Thoracic aorta (tissue), 2 donors: ENCODE data around the gene PTPRO. TPM values are rescaled to one million over a fixed set of nuclear protein-coding genes. Genes with fewer than 3 reads are reported as not detected.

Experiments used
- ATAC-seq: fragments of 150-250 bp; one replicate; pipeline ENCODE4 v1.8.0; 2017; ENCODE audit warnings: low read depth; ENCODE audit not compliant: insufficient number of reproducible peaks, low FRiP score
- DNase-seq: peaks from one replicate; pipeline ENCODE4 v3.0.0-alpha.2; 2020; ENCODE audit warnings: low spot score
- H3K27ac ChIP-seq, 2 donors: fragments of 200-600 bp; sonication (generic); 1 replicate in 1 of 2; 2 replicates in 1 of 2; pipeline ENCODE4 v1.5.1; 2016; ENCODE audit warnings: mild to moderate bottlenecking in 2 of 2, moderate library complexity in 2 of 2
- H3K27me3 ChIP-seq: fragments of 200-600 bp; sonication (generic); replicated peaks from 2 replicates; pipeline ENCODE4 v1.6.0; 2016; ENCODE audit warnings: mild to moderate bottlenecking; ENCODE audit not compliant: insufficient read depth
- H3K36me3 ChIP-seq: fragments of 200-600 bp; sonication (generic); one replicate; pipeline ENCODE4 v1.5.1; 2016
- H3K4me1 ChIP-seq, 2 donors: fragments of 200-600 bp; sonication (generic); 1 replicate in 1 of 2; 2 replicates in 1 of 2; pipeline versions ENCODE4 v1.5.1 to v1.6.0; 2016; ENCODE audit warnings: low read depth in 2 of 2, mild to moderate bottlenecking in 1 of 2; ENCODE audit not compliant: control insufficient read depth in 1 of 2
- H3K4me3 ChIP-seq: fragments of 200-600 bp; sonication (generic); 2 replicates; pipeline ENCODE4 v1.5.1; 2016; ENCODE audit warnings: mild to moderate bottlenecking
- H3K9me3 ChIP-seq: fragments of 200-600 bp; sonication (generic); 2 replicates; pipeline ENCODE4 v1.5.1; 2016
- total RNA-seq, 2 donors: library from RNA; depleted of rRNA; stranded (reverse); fragments of >200 nt; gene quantifications; one replicate each; pipeline versions ENCODE4 v1.1.0 to v1.2.3, GENCODE V29; 2016
- TF ChIP-seq, protein P1 (sequence below): fragments of 200-600 bp; sonication (generic); IDR thresholded peaks from one replicate; pipeline ENCODE4 v1.5.1; 2019; ENCODE audit warnings: antibody characterized with exemption

Gene PTPRO
- total RNA-seq, 2 donors from 2014 or later = 11.9 to 19.5 TPM

DNA sequence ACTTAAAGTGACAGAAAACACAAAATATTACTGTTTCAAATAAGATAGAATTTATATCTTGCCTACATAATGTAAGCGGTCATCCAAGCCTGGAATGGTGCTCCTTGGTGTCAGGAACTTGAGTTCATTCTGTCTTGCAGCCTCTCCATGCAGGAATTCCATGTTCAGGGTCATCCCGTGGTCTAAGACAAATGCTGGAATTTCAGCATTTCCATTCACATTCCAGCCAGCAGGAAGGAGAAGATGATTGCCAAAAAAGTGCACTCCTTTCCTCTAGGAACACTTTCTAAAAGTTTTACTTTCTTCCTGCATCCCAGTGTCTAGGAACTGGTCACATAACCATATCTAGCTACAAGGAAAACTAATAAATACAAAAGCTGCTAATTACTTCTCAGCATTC is 106.3 kb downstream of the PTPRO start:
- no peak overlapping the region for H3K4me3 ChIP-seq
- no peak for ATAC-seq
- TF ChIP-seq, protein P1, sequence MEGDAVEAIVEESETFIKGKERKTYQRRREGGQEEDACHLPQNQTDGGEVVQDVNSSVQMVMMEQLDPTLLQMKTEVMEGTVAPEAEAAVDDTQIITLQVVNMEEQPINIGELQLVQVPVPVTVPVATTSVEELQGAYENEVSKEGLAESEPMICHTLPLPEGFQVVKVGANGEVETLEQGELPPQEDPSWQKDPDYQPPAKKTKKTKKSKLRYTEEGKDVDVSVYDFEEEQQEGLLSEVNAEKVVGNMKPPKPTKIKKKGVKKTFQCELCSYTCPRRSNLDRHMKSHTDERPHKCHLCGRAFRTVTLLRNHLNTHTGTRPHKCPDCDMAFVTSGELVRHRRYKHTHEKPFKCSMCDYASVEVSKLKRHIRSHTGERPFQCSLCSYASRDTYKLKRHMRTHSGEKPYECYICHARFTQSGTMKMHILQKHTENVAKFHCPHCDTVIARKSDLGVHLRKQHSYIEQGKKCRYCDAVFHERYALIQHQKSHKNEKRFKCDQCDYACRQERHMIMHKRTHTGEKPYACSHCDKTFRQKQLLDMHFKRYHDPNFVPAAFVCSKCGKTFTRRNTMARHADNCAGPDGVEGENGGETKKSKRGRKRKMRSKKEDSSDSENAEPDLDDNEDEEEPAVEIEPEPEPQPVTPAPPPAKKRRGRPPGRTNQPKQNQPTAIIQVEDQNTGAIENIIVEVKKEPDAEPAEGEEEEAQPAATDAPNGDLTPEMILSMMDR = no peak
- H3K36me3 ChIP-seq = no peaks in the 10 kb centered on the region
- no peak overlapping the region for H3K27ac ChIP-seq
- no peaks in the 10 kb centered on the region for H3K9me3 ChIP-seq
- H3K4me1 ChIP-seq = no peaks in the 10 kb centered on the region
- no peak for DNase-seq
- H3K27me3 ChIP-seq = no peaks in the 10 kb centered on the region

DNA sequence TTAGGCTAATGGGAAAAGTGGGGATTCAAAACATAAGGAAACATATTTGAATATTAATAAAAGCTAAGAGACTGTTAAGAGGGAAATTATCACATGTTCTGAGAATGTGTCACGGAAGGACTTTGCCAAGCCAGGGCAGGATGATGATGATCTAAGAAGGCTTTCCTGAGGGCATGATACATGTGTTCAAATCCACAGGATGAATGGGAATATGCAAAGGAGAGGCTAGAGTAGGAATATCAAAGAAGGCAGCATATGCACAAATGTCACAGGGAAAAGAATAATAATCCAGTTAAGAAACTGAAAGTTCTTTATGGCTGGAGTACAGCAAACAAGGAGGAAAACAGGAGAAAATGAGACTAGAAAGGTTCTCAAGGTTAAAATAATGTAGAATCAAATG is 107.0 kb downstream of the PTPRO start:
- ATAC-seq (no peak), DNase-seq (no peak)
- H3K4me1 ChIP-seq = no peaks in the 10 kb centered on the region
- H3K27me3 ChIP-seq = no peaks in the 10 kb centered on the region
- TF ChIP-seq, protein P1 = no peak
- H3K4me3 ChIP-seq = no peak overlapping the region
- H3K27ac ChIP-seq = no peak overlapping the region
- no peaks in the 10 kb centered on the region for H3K9me3 ChIP-seq
- H3K36me3 ChIP-seq = no peaks in the 10 kb centered on the region

DNA sequence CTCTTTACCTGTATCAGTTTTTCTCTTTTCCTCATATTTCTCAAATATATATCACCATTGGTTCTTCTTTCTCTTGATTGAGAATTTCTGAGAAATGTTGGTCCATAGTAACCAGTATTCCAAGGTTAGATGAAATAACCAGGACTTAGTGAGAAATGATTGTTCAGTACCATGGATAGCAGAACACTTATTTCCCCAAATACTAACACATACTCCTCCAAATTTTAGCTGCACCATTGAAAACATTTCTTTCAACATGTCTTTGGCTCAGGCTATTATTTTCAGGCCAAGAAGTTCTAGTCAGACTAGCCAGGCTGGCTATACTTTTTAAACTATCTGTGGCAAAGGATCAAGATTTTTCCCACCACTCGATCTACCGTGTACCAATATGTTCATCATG is 113.3 kb downstream of the PTPRO start:
- Histone ChIP-seq H3K4me1 (no peaks in the 10 kb centered on the region), H3K9me3 (no peaks in the 10 kb centered on the region), H3K36me3 (no peaks in the 10 kb centered on the region), H3K27me3 (no peaks in the 10 kb centered on the region), H3K4me3 (no peak overlapping the region), H3K27ac (no peak overlapping the region)
- TF ChIP-seq, protein P1 = no peak
- no peak for ATAC-seq
- no peak for DNase-seq

DNA sequence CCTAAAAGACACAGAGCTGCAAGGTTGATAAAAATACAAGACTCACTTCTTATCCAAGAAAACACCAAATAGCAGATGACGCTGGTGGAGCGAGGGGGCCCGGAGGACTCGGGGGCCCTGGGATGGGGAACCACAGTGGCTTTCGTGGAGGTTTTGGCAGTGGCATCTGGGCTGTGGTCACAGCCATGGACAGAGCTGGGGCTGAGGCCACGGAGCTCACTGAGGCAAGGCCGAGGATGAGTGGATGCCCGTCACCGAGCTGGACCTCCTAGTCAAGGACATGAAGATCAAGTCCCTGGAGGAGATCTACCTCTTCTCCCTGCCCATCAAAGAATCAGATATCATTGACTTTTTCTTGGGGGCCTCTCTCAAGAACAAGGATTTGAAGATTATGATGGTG is 117.2 kb downstream of the PTPRO start:
- no peaks in the 10 kb centered on the region for H3K4me1 ChIP-seq
- H3K27me3 ChIP-seq = no peaks in the 10 kb centered on the region
- no peaks in the 10 kb centered on the region for H3K9me3 ChIP-seq
- TF ChIP-seq, protein P1 = no peak
- H3K36me3 ChIP-seq = no peaks in the 10 kb centered on the region
- no peak overlapping the region for H3K27ac ChIP-seq
- DNase-seq (no peak), ATAC-seq (no peak)
- no peak overlapping the region for H3K4me3 ChIP-seq

DNA sequence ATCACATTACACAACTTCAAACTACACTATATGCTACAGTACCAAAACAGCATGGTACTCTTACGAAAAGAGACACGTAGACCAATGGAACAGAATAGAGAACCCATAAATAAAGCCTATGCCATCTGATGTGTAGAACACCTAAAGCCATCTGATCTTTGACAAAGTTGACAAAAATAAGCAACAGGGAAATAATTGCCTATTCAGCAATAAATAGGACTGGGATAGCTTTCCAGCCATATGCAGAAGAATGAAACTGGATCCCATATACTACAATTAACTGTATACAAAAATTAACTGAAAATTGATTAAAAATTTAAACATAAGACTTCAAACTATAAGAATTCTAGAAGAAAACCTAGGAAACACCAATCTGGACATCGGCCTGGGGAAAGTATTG is 120.7 kb downstream of the PTPRO start:
- Histone ChIP-seq H3K4me1 (no peaks in the 10 kb centered on the region), H3K27ac (no peak overlapping the region), H3K4me3 (no peak overlapping the region), H3K27me3 (no peaks in the 10 kb centered on the region), H3K36me3 (no peaks in the 10 kb centered on the region), H3K9me3 (no peaks in the 10 kb centered on the region)
- no peak for ATAC-seq
- TF ChIP-seq, protein P1 = no peak
- no peak for DNase-seq
